Panc1 (cell line): ENCODE measurements around the gene UNKL.

Source experiments
- TCF7L2 ChIP-seq: IDR thresholded peaks from 2 replicates; pipeline ENCODE4 v1.6.1; 2011; ENCODE audit warnings: mild to moderate bottlenecking, low read depth, low read length, inconsistent platforms
- TF ChIP-seq, protein P1 (sequence below): fragments of 450-650 bp; IDR thresholded peaks from 2 replicates; pipeline ENCODE4 v1.5.1; 2017; ENCODE audit warnings: mild to moderate bottlenecking

GRCh38 chr16:1375298-1375640 lies 39.2 kb downstream of the UNKL start:
- no peak for TF ChIP-seq TCF7L2
- TF ChIP-seq, protein P1, sequence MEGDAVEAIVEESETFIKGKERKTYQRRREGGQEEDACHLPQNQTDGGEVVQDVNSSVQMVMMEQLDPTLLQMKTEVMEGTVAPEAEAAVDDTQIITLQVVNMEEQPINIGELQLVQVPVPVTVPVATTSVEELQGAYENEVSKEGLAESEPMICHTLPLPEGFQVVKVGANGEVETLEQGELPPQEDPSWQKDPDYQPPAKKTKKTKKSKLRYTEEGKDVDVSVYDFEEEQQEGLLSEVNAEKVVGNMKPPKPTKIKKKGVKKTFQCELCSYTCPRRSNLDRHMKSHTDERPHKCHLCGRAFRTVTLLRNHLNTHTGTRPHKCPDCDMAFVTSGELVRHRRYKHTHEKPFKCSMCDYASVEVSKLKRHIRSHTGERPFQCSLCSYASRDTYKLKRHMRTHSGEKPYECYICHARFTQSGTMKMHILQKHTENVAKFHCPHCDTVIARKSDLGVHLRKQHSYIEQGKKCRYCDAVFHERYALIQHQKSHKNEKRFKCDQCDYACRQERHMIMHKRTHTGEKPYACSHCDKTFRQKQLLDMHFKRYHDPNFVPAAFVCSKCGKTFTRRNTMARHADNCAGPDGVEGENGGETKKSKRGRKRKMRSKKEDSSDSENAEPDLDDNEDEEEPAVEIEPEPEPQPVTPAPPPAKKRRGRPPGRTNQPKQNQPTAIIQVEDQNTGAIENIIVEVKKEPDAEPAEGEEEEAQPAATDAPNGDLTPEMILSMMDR, result no peak
